GM18499 (cell line): ENCODE measurements around the gene VSIR.

Experiments used
- ATAC-seq: cut with Tn5 transposase; IDR thresholded peaks from one replicate; pipeline ENCODE4 v1.9.1; 2021; ENCODE audit warnings: moderate number of reproducible peaks; ENCODE audit not compliant: insufficient read depth, unreplicated experiment

VSIR gene

DNA sequence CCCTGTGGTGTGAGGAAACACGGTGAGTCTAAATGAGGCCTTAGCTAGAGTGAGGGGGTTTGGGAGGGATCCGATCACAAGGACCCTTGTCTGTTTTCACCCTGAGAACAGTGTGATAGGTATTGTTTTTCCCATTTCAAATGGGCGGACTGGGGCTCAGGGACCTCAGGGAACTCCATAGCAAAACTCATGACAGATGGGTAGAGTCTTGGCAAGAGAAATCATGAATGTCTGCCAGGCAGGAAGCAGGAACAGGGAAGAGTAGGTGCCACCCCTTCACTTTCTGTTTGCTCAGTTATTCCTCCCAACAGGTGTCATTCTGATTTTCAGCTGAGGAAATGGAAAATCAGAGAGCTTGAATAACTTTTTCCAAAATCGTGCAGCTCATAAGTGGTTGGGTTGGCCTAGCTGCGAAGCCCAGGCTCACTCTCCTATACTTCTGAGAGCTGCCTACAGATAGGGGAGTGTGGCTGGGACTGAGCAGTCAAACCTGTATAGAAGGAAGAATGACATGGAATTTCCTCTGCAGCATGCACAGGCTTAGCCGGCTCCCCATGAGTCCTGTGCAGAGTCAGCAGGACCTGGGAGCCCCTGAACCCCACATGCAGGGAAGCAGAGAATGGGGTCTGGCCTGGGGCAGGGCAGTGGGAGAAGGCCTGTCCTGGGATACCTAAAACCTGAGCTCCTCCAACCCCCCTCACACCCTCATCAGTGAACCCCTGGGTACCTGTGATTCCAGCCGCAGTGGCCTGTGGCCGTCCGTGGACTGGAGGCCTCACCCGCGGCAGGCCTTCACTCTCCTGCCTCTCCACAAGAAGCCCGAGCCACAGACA, 36.1 kb downstream of the VSIR start:
- no peak for ATAC-seq

DNA sequence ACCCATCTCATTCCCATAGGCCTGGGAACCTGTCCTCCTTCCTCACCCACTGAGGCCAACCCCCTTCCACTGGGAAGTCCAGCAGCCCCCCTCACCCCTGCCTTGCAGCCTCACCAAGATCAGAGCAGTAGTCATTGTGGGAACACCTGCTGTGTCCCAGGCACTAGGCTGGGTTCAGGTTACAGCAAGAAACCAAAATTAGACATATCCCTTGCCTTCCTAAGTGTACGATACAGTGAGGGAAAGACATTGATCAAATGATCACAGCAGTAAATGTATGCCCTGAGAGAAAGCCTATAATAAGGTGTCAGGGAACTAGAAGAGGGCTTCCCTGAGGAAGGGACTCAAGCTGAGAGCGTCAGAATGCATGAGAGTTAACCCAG, 36.8 kb downstream of the VSIR start:
- ATAC-seq, result no peak

DNA sequence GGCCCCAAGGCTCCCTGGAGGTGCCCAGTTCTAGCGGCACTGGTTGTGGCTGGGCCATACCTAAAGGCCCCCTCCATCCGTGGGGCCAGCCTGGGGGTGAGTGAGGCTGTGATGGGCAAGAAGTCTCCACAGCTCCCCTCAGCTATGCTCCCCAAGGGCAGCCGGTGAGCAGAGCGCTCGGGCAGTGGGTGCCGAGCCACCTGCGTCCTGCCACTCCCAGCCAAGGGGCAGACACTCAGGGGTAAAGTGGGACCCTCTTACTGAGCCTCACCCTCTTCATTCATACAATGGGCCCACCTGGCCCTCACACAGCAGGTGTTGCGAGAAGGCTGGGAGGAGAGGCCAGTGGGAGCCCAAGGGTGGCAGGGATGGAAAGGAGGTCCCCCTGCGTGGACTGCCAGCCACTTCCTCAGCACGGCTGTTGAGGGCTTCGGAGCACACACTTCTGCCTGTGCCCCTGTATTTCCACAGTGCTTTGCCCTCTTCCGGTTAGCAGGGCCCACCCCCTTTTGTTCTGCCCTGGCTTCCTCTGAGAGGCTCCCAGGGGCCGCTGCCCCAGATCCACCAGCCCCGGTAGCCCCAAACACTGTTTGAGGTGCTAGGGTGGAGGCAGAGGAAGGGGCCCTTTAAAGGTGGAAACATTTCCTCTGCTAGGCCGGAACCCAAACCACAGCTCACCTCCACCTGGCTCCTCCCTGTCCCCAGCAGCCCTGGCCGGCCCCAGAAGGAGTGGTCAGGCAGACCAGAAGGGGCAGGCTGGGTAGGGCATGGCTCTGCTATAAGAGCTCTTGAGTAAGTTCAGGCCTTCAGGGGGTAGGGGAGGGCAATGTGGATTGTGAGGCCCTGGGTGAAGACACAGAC, 37.4 kb downstream of the VSIR start:
- ATAC-seq, result no peak

DNA sequence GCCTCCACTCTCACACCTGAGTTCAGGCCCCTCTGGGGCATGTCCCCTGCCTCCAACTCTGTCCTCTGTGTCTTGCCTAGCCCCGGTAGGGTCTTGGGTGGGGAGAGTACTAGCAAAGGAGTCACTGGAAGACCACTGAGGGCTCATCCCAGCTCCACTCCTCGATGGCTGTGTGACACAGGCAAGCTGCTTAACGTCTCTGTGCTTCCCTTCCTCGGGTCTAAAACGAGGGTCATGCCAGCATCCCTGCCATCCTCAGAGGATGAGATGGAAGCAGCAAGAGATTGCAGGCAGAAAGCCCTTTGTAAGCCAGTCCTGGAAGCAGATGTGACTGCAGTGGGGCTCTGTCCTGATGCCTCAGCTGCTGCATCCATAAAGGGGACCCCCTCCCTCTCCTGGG, 38.5 kb downstream of the VSIR start:
- ATAC-seq, result no peak

DNA sequence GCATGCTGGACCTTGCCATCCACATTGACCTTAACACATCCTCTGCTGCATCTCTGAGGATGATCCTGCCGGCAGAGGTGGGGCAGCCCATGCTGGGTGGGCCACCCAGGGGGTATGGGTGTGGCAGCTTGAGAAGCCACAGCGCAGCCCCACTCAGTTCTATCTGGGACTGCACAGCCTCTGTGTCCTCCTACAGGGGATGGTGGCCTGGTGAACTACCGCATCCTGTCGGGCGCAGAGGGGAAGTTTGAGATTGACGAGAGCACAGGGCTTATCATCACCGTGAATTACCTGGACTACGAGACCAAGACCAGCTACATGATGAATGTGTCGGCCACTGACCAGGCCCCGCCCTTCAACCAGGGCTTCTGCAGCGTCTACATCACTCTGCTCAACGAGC, 41.5 kb downstream of the VSIR start:
- no peak for ATAC-seq

DNA sequence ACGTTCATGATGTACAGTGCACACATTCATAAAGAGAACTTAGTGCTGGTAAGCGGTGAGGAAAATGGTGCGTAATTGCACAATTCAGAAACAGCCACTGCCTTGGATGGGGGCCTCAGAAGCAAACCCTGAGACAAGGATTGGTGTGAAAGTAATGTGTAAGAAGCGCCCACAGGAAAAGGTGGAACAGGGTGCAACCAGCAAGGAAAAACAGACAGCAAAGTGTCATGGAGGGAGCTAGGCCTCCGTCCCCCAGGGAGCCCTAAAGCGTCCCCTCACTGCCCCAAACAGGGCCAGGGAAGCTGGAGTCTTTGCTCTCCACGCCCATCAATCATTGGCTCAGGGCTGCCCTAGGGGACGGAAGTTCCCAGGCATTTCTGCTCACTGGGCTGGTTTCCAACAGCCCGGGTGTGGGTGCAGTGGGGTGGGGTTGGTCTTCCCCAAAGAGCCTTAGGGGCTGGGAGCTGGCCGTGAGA, 44.1 kb downstream of the VSIR start:
- ATAC-seq, result no peak

DNA sequence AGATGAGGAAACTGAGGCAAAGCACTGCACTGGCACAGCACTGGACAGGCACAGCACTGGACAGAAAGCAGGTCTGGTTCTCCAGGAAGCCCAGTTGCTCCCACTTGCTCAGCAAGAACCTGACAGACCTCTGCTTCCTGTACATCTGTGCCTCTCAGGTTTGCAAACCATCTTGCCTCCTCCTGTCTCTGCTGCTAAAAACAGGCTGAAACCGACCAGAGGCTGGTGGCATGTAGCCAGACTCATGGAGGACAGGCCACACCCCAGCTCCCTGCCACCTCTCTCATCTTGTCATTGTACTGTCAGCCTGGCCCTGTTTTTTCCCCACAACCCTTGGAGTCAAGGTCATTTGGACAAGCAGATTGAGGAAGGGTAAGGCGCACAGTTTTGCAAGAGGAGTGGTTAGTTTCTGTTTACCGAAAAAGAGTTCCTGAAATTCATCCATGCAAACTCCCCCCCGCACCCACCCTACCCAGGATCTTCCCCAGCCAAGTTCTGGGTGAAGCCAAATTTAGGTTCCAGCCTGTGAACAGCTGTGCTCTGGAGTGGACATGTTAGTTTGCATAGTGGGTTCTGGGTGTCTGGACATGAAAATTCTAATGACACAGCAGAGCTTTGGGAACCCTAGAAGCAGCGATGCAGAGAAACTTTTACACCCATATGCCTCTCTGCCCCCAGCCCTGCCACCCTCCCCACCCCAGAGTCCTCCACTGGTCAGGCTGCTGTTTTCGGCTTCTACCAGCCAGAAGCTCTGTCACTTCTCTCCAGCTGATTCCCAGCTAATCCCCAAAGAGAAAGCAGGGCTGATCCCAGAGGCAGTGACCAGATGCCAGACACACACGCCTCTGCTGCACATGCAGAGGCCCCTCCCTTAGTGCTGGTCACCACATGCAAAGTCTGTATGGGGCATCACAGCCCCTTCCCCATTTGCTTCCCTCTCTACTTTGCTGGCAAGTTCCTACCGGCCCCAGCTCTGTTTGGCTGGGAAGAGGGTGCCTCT, 45.3 kb downstream of the VSIR start:
- ATAC-seq, result no peak

DNA sequence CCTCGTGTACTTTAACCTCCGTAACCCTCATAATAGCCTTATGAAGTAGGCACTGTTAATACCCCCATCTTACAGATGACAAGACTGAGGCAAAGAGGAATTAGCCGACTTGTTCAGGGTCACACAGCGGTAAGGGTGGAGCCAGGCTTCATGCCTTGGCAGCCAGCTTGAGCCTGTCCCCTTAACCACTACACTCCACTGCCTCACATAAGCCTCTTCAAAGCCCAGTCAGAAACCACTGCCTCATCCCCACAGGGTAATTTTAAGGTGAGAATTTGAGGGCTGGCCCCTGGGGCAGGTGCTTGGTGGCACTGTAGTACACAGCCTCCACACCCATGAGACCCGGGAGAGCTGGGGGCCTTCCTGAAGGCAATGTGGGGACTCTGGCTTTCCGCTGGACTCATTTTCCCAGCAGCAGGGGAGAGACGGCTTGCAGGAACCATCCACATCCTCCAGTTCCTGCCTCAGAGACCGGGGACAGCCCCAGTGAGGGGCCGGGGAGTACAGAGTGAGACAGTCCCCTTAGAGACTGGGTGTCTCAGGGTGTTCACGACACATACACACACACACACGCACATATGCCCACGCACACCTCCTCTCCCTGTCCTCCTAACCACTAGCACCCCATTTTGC, 46.1 kb downstream of the VSIR start:
- ATAC-seq, result no peak

DNA sequence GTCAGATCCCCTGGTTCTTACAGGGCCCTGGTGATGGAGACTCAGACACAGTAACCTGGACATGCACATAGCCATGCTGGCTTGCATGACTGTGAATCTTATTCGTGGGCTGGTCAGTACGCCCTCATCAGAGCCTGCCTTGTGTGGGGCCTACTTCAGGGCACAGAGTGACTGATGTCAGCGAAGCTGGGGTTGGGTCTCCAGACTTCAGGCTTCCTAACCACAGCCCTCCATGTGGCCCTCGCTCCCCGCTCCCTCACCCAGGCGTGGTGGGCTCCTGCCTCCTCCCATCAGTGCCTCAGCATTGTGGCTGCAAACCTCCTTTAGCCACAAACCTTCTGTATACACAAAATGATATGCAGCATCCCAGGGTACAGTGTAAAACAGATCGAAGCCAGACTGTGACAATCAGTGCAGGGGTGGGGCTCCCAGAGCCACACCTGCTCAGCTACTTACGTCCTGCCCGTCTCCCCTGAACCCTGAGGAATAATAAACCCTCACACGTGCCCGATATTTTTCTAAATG, 46.7 kb downstream of the VSIR start:
- no peak for ATAC-seq

DNA sequence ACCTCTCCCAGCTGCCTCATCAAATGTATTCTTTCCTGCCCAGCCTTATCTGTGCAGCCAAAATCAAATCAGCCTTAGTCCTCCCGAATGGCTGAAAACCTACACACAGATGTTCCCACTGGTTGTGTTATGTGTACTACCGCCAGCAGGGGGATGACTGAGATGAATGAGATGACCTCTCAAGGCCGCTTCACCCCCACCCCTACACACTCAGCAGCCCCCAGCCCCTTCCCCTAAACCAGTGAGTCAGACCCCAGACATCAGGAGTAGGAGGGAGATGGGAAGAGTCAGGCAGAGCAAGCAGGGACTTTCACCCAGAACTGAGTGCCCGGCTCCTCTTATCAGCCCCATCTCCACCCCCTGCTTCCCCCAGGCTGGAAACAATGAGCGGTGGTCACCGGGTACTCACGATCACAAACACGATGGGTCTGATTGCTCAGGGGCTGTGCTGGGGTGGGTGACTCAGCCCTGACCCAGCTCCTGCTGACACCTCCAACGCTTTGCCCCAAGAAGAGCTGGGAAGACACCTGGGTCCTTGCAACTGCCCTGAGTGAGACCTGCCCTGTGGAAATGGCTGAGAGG, 47.2 kb downstream of the VSIR start:
- no peak for ATAC-seq

DNA sequence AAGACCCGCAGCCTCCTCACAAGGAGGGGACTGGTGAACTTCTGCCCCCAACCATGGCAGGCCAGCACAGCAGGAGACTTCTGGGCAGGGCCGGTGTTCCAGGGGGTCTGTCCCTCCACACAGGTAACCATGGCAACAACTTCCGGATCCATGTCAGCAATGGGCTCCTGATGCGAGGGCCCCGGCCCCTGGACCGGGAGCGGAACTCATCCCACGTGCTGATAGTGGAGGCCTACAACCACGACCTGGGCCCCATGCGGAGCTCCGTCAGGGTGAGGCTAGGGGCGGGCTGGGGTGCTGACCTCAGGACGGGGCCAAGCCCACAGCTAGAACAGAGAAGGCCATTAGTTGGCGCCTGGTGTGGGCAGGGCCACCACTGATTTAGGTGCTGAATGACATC, 48.1 kb downstream of the VSIR start:
- no peak for ATAC-seq

DNA sequence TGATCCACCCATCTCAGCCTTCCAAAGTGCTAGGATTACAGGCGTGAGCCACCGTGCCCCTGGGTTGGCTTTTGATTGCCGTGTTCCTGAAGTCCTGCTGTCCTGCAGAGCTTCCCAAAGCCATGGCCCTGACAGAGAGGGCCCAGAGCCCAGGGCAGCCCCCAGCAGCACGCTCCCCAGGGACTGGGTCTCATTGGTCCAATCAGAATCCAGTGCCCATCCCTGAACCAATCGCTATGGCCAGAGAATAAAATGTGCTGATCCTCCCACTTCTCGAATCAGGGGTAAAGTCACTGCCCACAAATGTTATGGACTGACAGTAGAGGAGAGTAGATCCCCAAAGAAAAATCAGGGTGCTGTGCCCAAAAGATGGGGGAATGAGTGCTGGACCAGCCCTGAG, 48.8 kb downstream of the VSIR start:
- ATAC-seq, result no peak

DNA sequence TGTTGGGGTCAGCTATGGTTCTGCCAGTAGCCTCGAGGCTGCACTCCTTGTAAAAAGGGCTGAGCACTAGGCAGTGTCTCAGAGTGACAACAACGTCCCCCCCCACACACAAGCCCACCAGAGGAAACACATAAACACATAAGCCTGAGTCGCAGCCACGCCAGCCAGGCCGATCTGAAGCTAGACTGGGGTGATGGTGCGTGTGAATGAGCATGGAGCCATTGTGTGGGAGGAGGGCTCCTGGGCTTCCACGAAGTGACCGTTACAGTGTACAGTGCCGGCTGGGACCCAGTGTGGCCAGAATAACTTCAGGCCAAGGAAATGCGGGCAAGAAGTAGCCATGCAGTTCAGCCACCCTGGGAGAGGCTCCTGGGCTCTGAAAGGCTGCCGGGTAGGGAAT, 50.0 kb downstream of the VSIR start:
- ATAC-seq, result no peak

DNA sequence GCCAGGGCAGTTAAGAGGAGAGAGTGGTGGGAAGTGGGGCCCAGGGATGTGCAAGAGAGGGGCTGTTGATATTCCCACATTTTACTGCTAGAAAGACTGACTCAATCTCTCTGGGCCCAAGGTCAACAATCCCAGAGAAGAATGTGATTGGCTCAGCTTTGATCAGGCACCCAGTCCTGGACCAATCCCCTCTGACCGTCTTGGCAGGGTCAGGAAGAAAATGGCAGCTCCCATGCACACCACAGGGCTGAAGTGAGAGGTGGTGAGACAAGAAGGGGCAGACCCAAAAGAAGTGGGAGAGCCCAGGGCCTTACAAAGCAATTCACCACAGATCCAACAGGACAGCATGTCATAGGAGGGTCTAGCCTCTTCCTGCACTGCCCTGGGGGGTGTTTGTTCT, 50.5 kb downstream of the VSIR start:
- ATAC-seq, result no peak

DNA sequence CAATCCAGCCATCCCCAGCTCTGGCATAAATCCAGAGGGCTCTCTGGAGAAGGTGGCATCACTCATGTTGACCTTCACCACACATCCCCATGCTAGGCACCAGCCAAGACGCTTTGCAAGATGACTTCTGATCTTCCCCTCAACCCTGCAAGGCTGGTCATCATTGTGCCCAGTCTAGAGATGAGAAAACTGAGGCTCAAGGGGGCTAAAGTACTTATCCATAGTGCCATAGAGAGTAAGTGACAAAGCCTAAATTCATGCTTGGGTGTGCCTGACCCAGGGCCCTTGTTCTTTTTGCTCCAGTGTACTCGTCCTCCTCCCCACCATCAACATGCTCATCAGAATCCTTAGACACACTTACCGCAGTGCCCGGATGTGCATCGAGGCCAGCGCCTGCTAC, 52.0 kb downstream of the VSIR start:
- no peak for ATAC-seq

DNA sequence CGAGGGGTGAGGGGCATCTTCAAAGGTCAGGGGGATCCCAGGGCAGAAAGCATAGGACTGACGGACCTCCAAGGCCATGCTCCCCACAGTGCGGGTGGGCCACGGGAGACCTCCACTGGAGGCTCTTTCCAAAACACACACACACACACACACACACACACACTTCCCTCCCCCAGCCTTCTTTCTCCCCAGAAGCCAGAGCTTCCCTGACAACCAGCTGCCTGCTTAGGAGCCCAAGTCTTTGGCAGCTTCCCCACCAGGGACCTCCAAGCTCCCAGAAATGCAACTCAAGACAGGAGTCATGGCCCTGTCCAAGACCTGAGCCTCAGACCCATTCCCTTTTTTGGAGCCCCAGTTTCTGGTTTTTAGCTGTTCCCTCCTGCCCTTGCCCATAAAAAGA, 53.0 kb downstream of the VSIR start:
- no peak for ATAC-seq

DNA sequence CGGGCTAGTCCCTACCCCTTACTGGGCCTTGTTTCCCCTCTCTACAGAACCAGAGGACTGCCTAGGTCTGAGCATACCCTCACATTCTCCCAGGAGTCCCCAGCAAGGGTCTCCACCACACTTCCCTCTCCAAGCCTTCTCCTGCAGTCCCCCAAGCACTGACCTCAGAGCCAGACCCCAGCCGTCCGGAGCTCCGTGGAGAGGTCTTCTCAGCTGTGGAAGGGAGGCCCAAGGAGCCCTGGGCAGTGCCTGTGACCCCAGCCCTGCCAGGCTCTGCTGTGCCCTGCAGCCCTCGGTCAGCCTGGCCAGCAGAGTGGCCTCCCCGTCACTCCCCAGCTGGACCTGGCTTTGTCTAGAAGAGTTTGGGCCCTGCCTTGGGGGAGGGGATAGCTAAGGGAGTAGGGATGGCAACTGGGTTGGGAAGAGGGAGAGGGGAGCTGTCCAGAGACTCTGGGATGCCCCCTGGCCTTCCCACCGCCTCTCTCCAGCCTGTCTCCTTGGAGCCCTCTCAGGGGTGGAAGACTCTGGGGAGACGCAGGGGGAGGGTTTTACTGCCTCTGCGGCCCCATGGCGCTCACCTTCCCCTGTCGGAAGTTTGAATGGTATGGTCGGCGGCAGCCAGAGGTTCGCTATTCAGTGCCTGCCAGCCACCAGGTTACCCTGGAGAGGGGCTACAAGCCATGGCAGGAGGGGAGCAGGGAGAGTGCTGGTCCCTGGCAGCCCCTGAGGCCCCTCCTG, 53.7 kb downstream of the VSIR start, which contains the start of gene C10orf105:
Gene C10orf105, minus strand, starts transcription at position 315 of the 738 bp plus-strand sequence. CDS start 3,441 bp downstream, outside the sequence.
- ATAC-seq, result no peak

DNA sequence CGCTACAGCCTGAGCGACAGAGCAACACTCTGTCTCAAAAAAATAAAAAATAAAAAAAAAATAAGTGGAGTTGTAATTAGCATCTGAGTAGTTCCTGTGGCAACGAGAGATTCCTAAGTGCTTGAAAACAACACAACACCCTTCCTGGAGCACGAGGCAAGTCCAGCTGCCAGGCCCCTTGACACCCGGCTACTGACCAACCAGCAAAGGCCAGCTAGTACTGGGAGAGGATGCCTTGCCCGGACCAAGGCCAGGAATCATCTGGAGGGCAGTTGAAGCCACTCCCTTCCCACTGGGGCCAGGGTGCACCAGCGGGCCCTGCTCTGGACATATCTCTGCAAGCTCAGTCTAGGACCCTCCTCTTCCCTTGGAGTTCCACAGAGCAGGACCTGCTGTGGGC, 54.3 kb downstream of the VSIR start:
- ATAC-seq, result no peak
